Endothelial cell of umbilical vein (primary cell): Measurements from ENCODE around the gene OR51F2. TPM values are rescaled to one million over a fixed set of nuclear protein-coding genes. Genes with fewer than 3 reads are reported as not detected.

ENCODE experiments used
- Bru-seq: library from RNA; stranded (reverse); fragments of 400-500 nt; gene quantifications from one replicate; lab custom pipeline; 2021; lab: Mats Ljungman, UMichigan
- BruChase-seq, 2 experiments: library from RNA; stranded (reverse); fragments of 400-500 nt; gene quantifications; one replicate each; lab custom pipeline; 2021; lab: Mats Ljungman, UMichigan
- BruUV-seq: library from RNA; stranded (reverse); fragments of 400-500 nt; replicated peaks from 2 replicates; lab custom pipeline; 2021; lab: Mats Ljungman, UMichigan
- CTCF ChIA-PET: fragments of 300-600, 350-600 bp; sonication (Branson Sonifier 250); formaldehyde crosslinking; loops from one replicate; lab custom pipeline; 2021; ENCODE audit warnings: antibody characterized with exemption, inconsistent platforms; lab: Charles Lee
- POLR2A ChIA-PET: fragments of 300-600, 350-600 bp; sonication (Branson Sonifier 250); formaldehyde crosslinking; loops from one replicate; lab custom pipeline; 2021; ENCODE audit warnings: antibody characterized with exemption, inconsistent platforms; lab: Charles Lee
- DNase-seq: peaks from one replicate; pipeline ENCODE4 v3.0.0-alpha.2; 2011; ENCODE audit warnings: low read depth, low spot score
- FAIRE-seq: peaks from 2 replicates; lab custom pipeline; 2011; peaks lifted over from hg19 to GRCh38; lab: Jason Lieb, UNC
- H2AFZ ChIP-seq: 2 replicates; pipeline ENCODE4 v1.6.0; 2012; ENCODE audit warnings: low read depth, low read length, control low read depth, inconsistent platforms
- H3K27ac ChIP-seq: 2 replicates; pipeline ENCODE4 v1.5.1; 2011; ENCODE audit warnings: low read depth, mild to moderate bottlenecking, control low read depth, low read length, moderate library complexity; ENCODE audit not compliant: insufficient read depth
- H3K27me3 ChIP-seq, 2 experiments: 2 replicates each; pipeline versions ENCODE4 v1.6.0 to v1.6.1; 2011; ENCODE audit warnings: low read length in 2 of 2, mixed read lengths in 1 of 2; ENCODE audit not compliant: control insufficient read depth in 2 of 2, insufficient read depth in 2 of 2
- H3K36me3 ChIP-seq, 2 experiments: 2 replicates in 1 of 2; 3 replicates in 1 of 2; pipeline ENCODE4 v1.5.1; 2011; ENCODE audit warnings: low read length in 2 of 2, mild to moderate bottlenecking in 1 of 2, moderate library complexity in 1 of 2; ENCODE audit not compliant: control insufficient read depth in 2 of 2, insufficient read depth in 2 of 2; ENCODE audit errors: extremely low read depth in 1 of 2
- H3K4me1 ChIP-seq: 3 replicates; pipeline ENCODE4 v1.5.1; 2011; ENCODE audit warnings: mild to moderate bottlenecking, low read length; ENCODE audit not compliant: control insufficient read depth, insufficient read depth; ENCODE audit errors: extremely low read depth
- H3K4me2 ChIP-seq: 2 replicates; pipeline ENCODE4 v1.6.1; 2011; ENCODE audit warnings: low read length, control low read depth, mixed read lengths; ENCODE audit not compliant: insufficient read depth
- H3K4me3 ChIP-seq, 3 experiments: fragments of 200-600 bp in 1 of 3; sonication (generic), shearing (Covaris generic) in 1 of 3; replicated peaks in 1 of 3; 2 replicates each; pipeline ENCODE4 v1.5.1; 2011 to 2016; ENCODE audit warnings: control low read depth in 3 of 3, low read length in 3 of 3, mild to moderate bottlenecking in 2 of 3, inconsistent platforms in 1 of 3, low read depth in 1 of 3, moderate library complexity in 1 of 3; ENCODE audit not compliant: insufficient read depth in 1 of 3
- H3K79me2 ChIP-seq: 2 replicates; pipeline ENCODE4 v1.6.0; 2012; ENCODE audit warnings: low read length, inconsistent platforms; ENCODE audit not compliant: control insufficient read depth, insufficient read depth
- H3K9ac ChIP-seq: replicated peaks from 2 replicates; pipeline ENCODE3; 2011; ENCODE audit warnings: low read length, control low read depth; ENCODE audit not compliant: insufficient read depth; ENCODE audit errors: extremely low read depth
- H3K9me1 ChIP-seq: replicated peaks from 3 replicates; pipeline ENCODE4 v1.6.0; 2011; ENCODE audit warnings: mild to moderate bottlenecking, low read length; ENCODE audit not compliant: control insufficient read depth, insufficient read depth; ENCODE audit errors: extremely low read depth
- H3K9me3 ChIP-seq: replicated peaks from 2 replicates; pipeline ENCODE4 v1.5.1; 2012; ENCODE audit warnings: low read length, inconsistent platforms; ENCODE audit not compliant: control insufficient read depth, insufficient read depth
- H4K20me1 ChIP-seq: replicated peaks from 2 replicates; pipeline ENCODE3; 2011; ENCODE audit warnings: mild to moderate bottlenecking, low read length; ENCODE audit not compliant: control insufficient read depth, insufficient read depth; ENCODE audit errors: extremely low read depth
- EZH2 ChIP-seq: IDR thresholded peaks from 2 replicates; pipeline ENCODE4 v1.6.1; 2012; ENCODE audit warnings: borderline replicate concordance, low read depth, mild to moderate bottlenecking, moderate library complexity, low read length, inconsistent platforms; ENCODE audit not compliant: severe bottlenecking
- FOS ChIP-seq: IDR thresholded peaks from 2 replicates; pipeline ENCODE4 v1.6.1; 2011; ENCODE audit warnings: mild to moderate bottlenecking, low read length, moderate library complexity, borderline replicate concordance; ENCODE audit not compliant: insufficient read depth
- GATA2 ChIP-seq: IDR thresholded peaks from 2 replicates; pipeline ENCODE4 v1.7.0; 2011; ENCODE audit warnings: low read depth, mild to moderate bottlenecking, moderate library complexity, mixed read lengths, low read length; ENCODE audit not compliant: insufficient read length, insufficient read depth
- JUN ChIP-seq: IDR thresholded peaks from 2 replicates; pipeline ENCODE4 v1.6.1; 2011; ENCODE audit warnings: borderline replicate concordance, low read depth; ENCODE audit not compliant: insufficient read length, insufficient read depth
- MYC ChIP-seq: IDR thresholded peaks from one replicate; pipeline ENCODE4 v1.6.1; 2011; ENCODE audit warnings: mild to moderate bottlenecking, low read depth, low read length
- POLR2A ChIP-seq: IDR thresholded peaks from 2 replicates; pipeline ENCODE4 v1.6.1; 2012; ENCODE audit warnings: low read depth, mild to moderate bottlenecking, control low read depth, low read length
- POLR2AphosphoS5 ChIP-seq: IDR thresholded peaks from 2 replicates; pipeline ENCODE4 v1.6.1; 2012; ENCODE audit warnings: low read depth, mild to moderate bottlenecking, control low read depth, low read length, moderate library complexity; ENCODE audit not compliant: insufficient read depth
- dilution Hi-C: fragments of 300-500 bp; cut with MboI; formaldehyde crosslinking; loops from one replicate; pipeline ENCODE4 v1.15.0; 2019; ENCODE audit warnings: low sequenced_read_pairs; ENCODE audit not compliant: extremely low pct_ligation_motif_present
- intact Hi-C: fragments of 100-400 bp; cut with micrococcal nuclease; formaldehyde crosslinking; loops from one replicate; pipeline ENCODE4 v1.10.0; 2022
- long read RNA-seq: library from polyadenylated mRNA; stranded (forward); transcript quantifications from one replicate; pipeline ENCODE4 v2.0.0, GENCODE V29; 2021
- polyA minus RNA-seq, 3 experiments: library from RNA; depleted of rRNA, polyadenylated mRNA; stranded (reverse); fragments of >200 nt; gene quantifications; 1 replicate in 1 of 3; 2 replicates in 2 of 3; pipeline ENCODE4 v1.2.3, GENCODE V29; 2011
- polyA plus RNA-seq, 4 experiments: library from polyadenylated mRNA; depleted of rRNA in 3 of 4; stranded (reverse) in 3 of 4; unstranded in 1 of 4; fragments of >200 nt; gene quantifications; 2 replicates each; pipeline versions ENCODE4 v1.2.1 to v1.2.3, GENCODE V29; 2011 to 2012; ENCODE audit warnings: missing spikeins in 1 of 4
- total RNA-seq: library from RNA; stranded (reverse); gene quantifications from 2 replicates; pipeline ENCODE4 v1.2.3, GENCODE V29; 2021
- TF ChIP-seq, protein P1 (sequence below), 2 donors: IDR thresholded peaks; 1 replicate in 1 of 2; 2 replicates in 1 of 2; pipeline ENCODE4 v1.5.1; 2011; ENCODE audit warnings: low read length in 2 of 2, mild to moderate bottlenecking in 2 of 2, moderate library complexity in 2 of 2, control low read depth in 1 of 2, inconsistent platforms in 1 of 2, low read depth in 1 of 2; ENCODE audit not compliant: insufficient read depth in 1 of 2; ENCODE audit errors: extremely low read depth in 1 of 2
- TF ChIP-seq, protein P2 (sequence below): IDR thresholded peaks from 2 replicates; pipeline ENCODE4 v1.6.1; 2011; ENCODE audit not compliant: insufficient read depth, insufficient read length

The OR51F2 gene, protein sequence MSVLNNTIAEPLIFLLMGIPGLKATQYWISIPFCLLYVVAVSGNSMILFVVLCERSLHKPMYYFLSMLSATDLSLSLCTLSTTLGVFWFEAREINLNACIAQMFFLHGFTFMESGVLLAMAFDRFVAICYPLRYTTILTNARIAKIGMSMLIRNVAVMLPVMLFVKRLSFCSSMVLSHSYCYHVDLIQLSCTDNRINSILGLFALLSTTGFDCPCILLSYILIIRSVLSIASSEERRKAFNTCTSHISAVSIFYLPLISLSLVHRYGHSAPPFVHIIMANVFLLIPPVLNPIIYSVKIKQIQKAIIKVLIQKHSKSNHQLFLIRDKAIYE
- total RNA-seq = not detected in 2 replicates
- not detected in 2 replicates for polyA plus RNA-seq
- polyA plus RNA-seq (2011; cell fraction: cytosol; rRNA removed) = not detected in 2 replicates
- polyA plus RNA-seq (2011; cell fraction: nucleus; rRNA removed) = not detected in 2 replicates
- not detected in 2 replicates for polyA plus RNA-seq (2012)
- polyA minus RNA-seq = not detected in 2 replicates
- not detected for polyA minus RNA-seq (2011; cell fraction: cytosol; rRNA and poly(A)+ RNA removed)
- polyA minus RNA-seq (2011; cell fraction: nucleus; rRNA and poly(A)+ RNA removed) = not detected in 2 replicates
- not detected for Bru-seq, nascent RNA
- BruChase-seq, experiment 1, labeled RNA remaining after a 6-hour chase = not detected
- not detected for BruChase-seq, experiment 2, labeled RNA remaining after a 2-hour chase
- long read RNA-seq = 0 reads

DNA sequence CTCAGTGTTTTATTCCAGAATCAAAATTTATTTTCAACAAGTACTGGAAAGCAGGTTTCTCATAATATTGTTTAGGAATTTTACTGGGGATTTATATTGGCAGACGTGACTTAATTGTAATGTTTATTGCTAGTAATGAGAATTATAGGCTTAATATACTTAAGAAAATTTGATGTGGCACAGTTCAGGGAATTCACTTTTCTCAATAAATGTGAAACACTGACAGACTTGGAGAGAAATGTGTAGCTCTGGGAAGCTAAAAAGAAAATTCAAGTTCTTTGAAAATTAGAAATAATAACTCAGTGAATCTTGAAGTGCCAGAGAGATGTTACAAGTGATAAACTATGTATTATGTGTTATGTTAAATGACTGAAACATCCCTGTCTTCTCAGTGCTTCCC lies at the start of gene OR51F2:
OR51F2 (plus strand) TSS at position 301 of the 400 bp plus-strand sequence. CDS start 101 bp downstream, outside the sequence.
- H3K9ac ChIP-seq = no peak within 1 kb of the TSS
- H4K20me1 ChIP-seq = no peaks in the 10 kb centered on the region
- DNase-seq = no peak
- H3K36me3 ChIP-seq = no peaks in the 10 kb centered on the region
- no peaks in the 10 kb centered on the region for H3K9me1 ChIP-seq
- H3K4me2 ChIP-seq = no peak within 1 kb of the TSS
- dilution Hi-C loops = no loop called here
- intact Hi-C loops = no loop called here
- no peak within 1 kb of the TSS for H3K27ac ChIP-seq
- no peak within 1 kb of the TSS for H3K4me3 ChIP-seq
- no peaks in the 10 kb centered on the region for H3K4me1 ChIP-seq
- no peak within 1 kb of the TSS for H2AFZ ChIP-seq
- H3K27me3 ChIP-seq = no peaks in the 10 kb centered on the region
- CTCF ChIA-PET = no interaction called here
- no peak for TF ChIP-seq FOS
- TF ChIP-seq, protein P1, sequence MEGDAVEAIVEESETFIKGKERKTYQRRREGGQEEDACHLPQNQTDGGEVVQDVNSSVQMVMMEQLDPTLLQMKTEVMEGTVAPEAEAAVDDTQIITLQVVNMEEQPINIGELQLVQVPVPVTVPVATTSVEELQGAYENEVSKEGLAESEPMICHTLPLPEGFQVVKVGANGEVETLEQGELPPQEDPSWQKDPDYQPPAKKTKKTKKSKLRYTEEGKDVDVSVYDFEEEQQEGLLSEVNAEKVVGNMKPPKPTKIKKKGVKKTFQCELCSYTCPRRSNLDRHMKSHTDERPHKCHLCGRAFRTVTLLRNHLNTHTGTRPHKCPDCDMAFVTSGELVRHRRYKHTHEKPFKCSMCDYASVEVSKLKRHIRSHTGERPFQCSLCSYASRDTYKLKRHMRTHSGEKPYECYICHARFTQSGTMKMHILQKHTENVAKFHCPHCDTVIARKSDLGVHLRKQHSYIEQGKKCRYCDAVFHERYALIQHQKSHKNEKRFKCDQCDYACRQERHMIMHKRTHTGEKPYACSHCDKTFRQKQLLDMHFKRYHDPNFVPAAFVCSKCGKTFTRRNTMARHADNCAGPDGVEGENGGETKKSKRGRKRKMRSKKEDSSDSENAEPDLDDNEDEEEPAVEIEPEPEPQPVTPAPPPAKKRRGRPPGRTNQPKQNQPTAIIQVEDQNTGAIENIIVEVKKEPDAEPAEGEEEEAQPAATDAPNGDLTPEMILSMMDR (IDR thresholded peaks at IDR 0.05; ENCODE audit: extremely low read depth in 1 of 2, insufficient read depth in 1 of 2, low read depth in 1 of 2, low read length in 2 of 2) = no peak
- TF ChIP-seq POLR2A = no peak
- TF ChIP-seq JUN = no peak
- TF ChIP-seq GATA2 = no peak
- TF ChIP-seq POLR2AphosphoS5 = no peak
- no peak for TF ChIP-seq EZH2
- TF ChIP-seq, protein P2, sequence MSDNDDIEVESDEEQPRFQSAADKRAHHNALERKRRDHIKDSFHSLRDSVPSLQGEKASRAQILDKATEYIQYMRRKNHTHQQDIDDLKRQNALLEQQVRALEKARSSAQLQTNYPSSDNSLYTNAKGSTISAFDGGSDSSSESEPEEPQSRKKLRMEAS = no peak
- no peak for TF ChIP-seq MYC
- POLR2A ChIA-PET = no interaction called here
- no peaks in the 10 kb centered on the region for H3K9me3 ChIP-seq
- H3K79me2 ChIP-seq = no peaks in the 10 kb centered on the region
- FAIRE-seq = no peak
- BruUV-seq = no TSS peak
